Stomach (tissue), 4 donors: ENCODE data around the gene ELP4.

Experiments used
- POLR2A ChIP-seq, 4 donors: fragments of 450-650 bp; IDR thresholded peaks; one replicate each; pipeline ENCODE4 v1.6.1; 2016; ENCODE audit warnings: antibody characterized with exemption in 4 of 4, control low read depth in 2 of 4, mild to moderate bottlenecking in 1 of 4, moderate library complexity in 1 of 4
- POLR2AphosphoS5 ChIP-seq, 3 donors: sonication (generic); formaldehyde crosslinking; IDR thresholded peaks; one replicate each; pipeline ENCODE4 v1.6.1; 2016; ENCODE audit warnings: antibody characterized with exemption in 3 of 3
- TF ChIP-seq, protein P1 (sequence below), 7 experiments: fragments of 450-650 bp in 4 of 7; fragments of 200-600 bp in 3 of 7; sonication (generic) in 3 of 7; IDR thresholded peaks; one replicate each; pipeline ENCODE4 v1.5.1; 2016 to 2019; ENCODE audit warnings: antibody characterized with exemption in 7 of 7, control low read depth in 2 of 7, mild to moderate bottlenecking in 1 of 7

DNA sequence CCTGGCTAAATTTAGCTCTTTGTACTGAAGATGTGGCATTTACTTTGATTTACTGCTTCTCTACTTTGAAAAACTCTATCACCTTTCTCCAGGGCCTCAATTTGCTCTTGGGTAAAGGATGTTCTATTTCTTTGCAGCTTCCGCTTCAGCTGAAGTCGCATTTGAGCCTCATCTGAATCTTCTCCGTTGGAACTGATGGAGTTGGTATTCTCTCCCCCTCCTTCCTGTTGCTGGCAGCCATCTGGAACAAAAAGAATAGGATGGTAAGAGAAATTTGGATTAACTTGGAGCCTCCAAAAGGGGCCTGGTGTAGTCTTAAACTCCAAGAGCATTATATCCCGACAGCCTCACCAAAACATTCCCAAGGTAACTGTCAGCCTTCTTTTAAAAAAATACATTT is 285.0 kb downstream of the ELP4 start:
- TF ChIP-seq, protein P1, sequence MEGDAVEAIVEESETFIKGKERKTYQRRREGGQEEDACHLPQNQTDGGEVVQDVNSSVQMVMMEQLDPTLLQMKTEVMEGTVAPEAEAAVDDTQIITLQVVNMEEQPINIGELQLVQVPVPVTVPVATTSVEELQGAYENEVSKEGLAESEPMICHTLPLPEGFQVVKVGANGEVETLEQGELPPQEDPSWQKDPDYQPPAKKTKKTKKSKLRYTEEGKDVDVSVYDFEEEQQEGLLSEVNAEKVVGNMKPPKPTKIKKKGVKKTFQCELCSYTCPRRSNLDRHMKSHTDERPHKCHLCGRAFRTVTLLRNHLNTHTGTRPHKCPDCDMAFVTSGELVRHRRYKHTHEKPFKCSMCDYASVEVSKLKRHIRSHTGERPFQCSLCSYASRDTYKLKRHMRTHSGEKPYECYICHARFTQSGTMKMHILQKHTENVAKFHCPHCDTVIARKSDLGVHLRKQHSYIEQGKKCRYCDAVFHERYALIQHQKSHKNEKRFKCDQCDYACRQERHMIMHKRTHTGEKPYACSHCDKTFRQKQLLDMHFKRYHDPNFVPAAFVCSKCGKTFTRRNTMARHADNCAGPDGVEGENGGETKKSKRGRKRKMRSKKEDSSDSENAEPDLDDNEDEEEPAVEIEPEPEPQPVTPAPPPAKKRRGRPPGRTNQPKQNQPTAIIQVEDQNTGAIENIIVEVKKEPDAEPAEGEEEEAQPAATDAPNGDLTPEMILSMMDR (IDR thresholded peaks at IDR 0.05): no peak
- TF ChIP-seq POLR2A (IDR thresholded peaks at IDR 0.05) (no peak), POLR2AphosphoS5 (IDR thresholded peaks at IDR 0.05) (no peak)
